RWPE1 (cell line): ENCODE measurements around the gene SCO2.

Experiments
- CTCF ChIA-PET: fragments of 350-600 bp; sonication (Branson Sonifier 250); formaldehyde crosslinking; extraction: SDS; loops from one replicate; lab custom pipeline; 2021; lab: Yijun Ruan, JAX
- POLR2A ChIA-PET: fragments of 400-600 bp; formaldehyde crosslinking; extraction: SDS; loops from one replicate; lab custom pipeline; 2020; ENCODE audit warnings: antibody characterized with exemption; ENCODE audit not compliant: low non-redundant PET; lab: Yijun Ruan, JAX
- DNase-seq: peaks from one replicate; pipeline ENCODE4 v3.0.0; 2012; ENCODE audit warnings: low spot score
- H3K27ac ChIP-seq: fragments of 450-650 bp; 2 replicates; pipeline ENCODE4 v1.5.1; 2017
- CTCF ChIP-seq: fragments of 450-650 bp; conservative IDR thresholded peaks from 2 replicates; pipeline ENCODE4 v1.5.1; 2017; ENCODE audit warnings: low read depth, mild to moderate bottlenecking

Gene SCO2

GRCh38 chr22:50486561-50487289 lies 38.7 kb downstream of the SCO2 start, which contains the start of gene MIOX:
TSS of gene MIOX (plus strand) at chr22:50486859. CDS start at chr22:50486898, 39 bp downstream.
- POLR2A ChIA-PET, result no interaction called here
- CTCF ChIA-PET, result interaction anchor here (0.5 to 0.6 kb wide), 3 partner anchors 10 to 409 kb away, joined by 3 to 6 read pairs (median 5); no protein-coding TSS in a partner anchor
- H3K27ac ChIP-seq, result no peak within 1 kb of the TSS
- DNase-seq, result no peak
- TF ChIP-seq CTCF, result no peak

- TF ChIP-seq CTCF, result no peak
- DNase-seq, result no peak
- ChIA-PET POLR2A (interaction anchor here (0.5 kb wide), 1 partner anchor 22 kb away, joined by 6 read pairs; no protein-coding TSS in a partner anchor), CTCF (interaction anchor here (0.6 kb wide), 1 partner anchor 47 kb away, joined by 3 read pairs; no protein-coding TSS in a partner anchor)
- H3K27ac ChIP-seq, result no peak overlapping the region
Observed at GRCh38 chr22:50485221-50486131, 39.9 kb downstream of the SCO2 start.

GRCh38 chr22:50483977-50484853 lies 41.2 kb downstream of the SCO2 start:
- POLR2A ChIA-PET, result no interaction called here
- H3K27ac ChIP-seq, result peak overlapping the region; percentile 13; the same call in 1 of the 2 replicates
- no peak for TF ChIP-seq CTCF
- CTCF ChIA-PET, result interaction anchor here (0.5 to 1.0 kb wide), 2 partner anchors 14 to 85 kb away, joined by 3 to 4 read pairs; no protein-coding TSS in a partner anchor
- no peak for DNase-seq

GRCh38 chr22:50483556-50483955 lies 41.8 kb downstream of the SCO2 start:
- POLR2A ChIA-PET, result no interaction called here
- TF ChIP-seq CTCF, result no peak
- CTCF ChIA-PET, result interaction anchor here (1.0 kb wide), 1 partner anchor 13 kb away, joined by 3 read pairs; no protein-coding TSS in a partner anchor
- DNase-seq, result no peak
- H3K27ac ChIP-seq, result peak overlapping the region; percentile 13; the same call in 1 of the 2 replicates

GRCh38 chr22:50483106-50483505 lies 42.3 kb downstream of the SCO2 start:
- CTCF ChIA-PET, result interaction anchor here (0.6 kb wide), 1 partner anchor 79 kb away, joined by 3 read pairs; no protein-coding TSS in a partner anchor
- POLR2A ChIA-PET, result no interaction called here
- DNase-seq, result no peak
- peak overlapping the region; percentile 34; the same call in 1 of the 2 replicates for H3K27ac ChIP-seq
- TF ChIP-seq CTCF, result no peak
